ENCODE measurements around the gene PM20D1. TPM values are rescaled to one million over a fixed set of nuclear protein-coding genes. Genes with fewer than 3 reads are reported as not detected.
"Not testable (repeated sequence)": the region's sequence is repeated elsewhere in the genome, so short reads cannot be mapped to it uniquely, and the experiment has no call there.

The PM20D1 gene
- 0.11 TPM in 1 of 2 replicates, not detected in the other for total RNA-seq (2014; rRNA removed; shearing (Covaris generic); ENCODE audit: low replicate concordance)

GRCh38 chr1:205849619-205850355 lies at the start of gene PM20D1:
Gene PM20D1, minus strand, starts transcription at chr1:205850132. Its CDS starts 60 bp downstream, at chr1:205850072.
- Histone ChIP-seq H3K27me3 (ENCODE audit: low read length) (no peaks in the 10 kb centered on the region), H4K20me1 (ENCODE audit: insufficient read depth, low read depth, low read length) (no peaks in the 10 kb centered on the region), H3K9me2 (replicated peaks; ENCODE audit: insufficient read depth, low read length) (no peaks in the 10 kb centered on the region), H3K36me3 (ENCODE audit: insufficient read depth, low read length) (no peaks in the 10 kb centered on the region; the same call in 1 of the 2 replicates), H2AFZ (ENCODE audit: low read length) (peak within 1 kb of the TSS; percentile 68; the same call in 1 of the 2 replicates), H3K4me1 (ENCODE audit: low read length) (peaks cover 12% of the 10 kb centered on the region), H3K9ac (ENCODE audit: low read length) (peak within 1 kb of the TSS; percentile 45; the same call in 1 of the 2 replicates), H3K4me3 (ENCODE audit: low read length) (peak within 1 kb of the TSS; percentile 39; the same call in 1 of the 2 replicates), H3K79me2 (ENCODE audit: low read length) (no peaks in the 10 kb centered on the region), H3K27ac (ENCODE audit: low read length) (no peak within 1 kb of the TSS), H3K4me2 (ENCODE audit: low read depth, low read length, poor library complexity, severe bottlenecking) (peak within 1 kb of the TSS; percentile 55), H3K9me3 (ENCODE audit: low read length) (no peaks in the 10 kb centered on the region)
- peak; percentile 94 for DNase-seq

GRCh38 chr1:205896351-205896750 lies 46.4 kb upstream of the PM20D1 start:
- Histone ChIP-seq H3K36me3 (ENCODE audit: insufficient read depth, low read length) (no peaks in the 10 kb centered on the region), H3K79me2 (ENCODE audit: low read length) (no peaks in the 10 kb centered on the region), H3K9ac (ENCODE audit: low read length) (no peak overlapping the region), H2AFZ (ENCODE audit: low read length) (no peak overlapping the region), H3K9me3 (ENCODE audit: low read length) (no peaks in the 10 kb centered on the region), H3K4me1 (ENCODE audit: low read length) (no peaks in the 10 kb centered on the region), H3K4me3 (ENCODE audit: low read length) (no peak overlapping the region), H4K20me1 (ENCODE audit: insufficient read depth, low read depth, low read length) (no peaks in the 10 kb centered on the region), H3K27me3 (ENCODE audit: low read length) (no peaks in the 10 kb centered on the region), H3K9me2 (replicated peaks; ENCODE audit: insufficient read depth, low read length) (no peaks in the 10 kb centered on the region), H3K27ac (ENCODE audit: low read length) (no peak overlapping the region), H3K4me2 (ENCODE audit: low read depth, low read length, poor library complexity, severe bottlenecking) (no peak overlapping the region)
- no peak for DNase-seq

GRCh38 chr1:205894119-205894518 lies 44.2 kb upstream of the PM20D1 start:
- H3K4me1 ChIP-seq (ENCODE audit: low read length); H2AFZ ChIP-seq (ENCODE audit: low read length); H3K27ac ChIP-seq (ENCODE audit: low read length); H3K36me3 ChIP-seq (ENCODE audit: insufficient read depth, low read length); DNase-seq; H3K9me3 ChIP-seq (ENCODE audit: low read length); H3K4me2 ChIP-seq (ENCODE audit: low read depth, low read length, poor library complexity, severe bottlenecking); H3K9me2 ChIP-seq (replicated peaks; ENCODE audit: insufficient read depth, low read length); H3K4me3 ChIP-seq (ENCODE audit: low read length); H3K79me2 ChIP-seq (ENCODE audit: low read length); H3K27me3 ChIP-seq (ENCODE audit: low read length); H4K20me1 ChIP-seq (ENCODE audit: insufficient read depth, low read depth, low read length); H3K9ac ChIP-seq (ENCODE audit: low read length): not testable (repeated sequence)

- H3K9me3 ChIP-seq (ENCODE audit: low read length); H3K27ac ChIP-seq (ENCODE audit: low read length); H4K20me1 ChIP-seq (ENCODE audit: insufficient read depth, low read depth, low read length); H3K4me3 ChIP-seq (ENCODE audit: low read length); H3K79me2 ChIP-seq (ENCODE audit: low read length); H3K4me2 ChIP-seq (ENCODE audit: low read depth, low read length, poor library complexity, severe bottlenecking); H3K4me1 ChIP-seq (ENCODE audit: low read length); H3K9me2 ChIP-seq (replicated peaks; ENCODE audit: insufficient read depth, low read length); H3K27me3 ChIP-seq (ENCODE audit: low read length); H3K36me3 ChIP-seq (ENCODE audit: insufficient read depth, low read length); H2AFZ ChIP-seq (ENCODE audit: low read length); DNase-seq; H3K9ac ChIP-seq (ENCODE audit: low read length): not testable (repeated sequence)
Measured at GRCh38 chr1:205892175-205892574, 42.2 kb upstream of the PM20D1 start.

GRCh38 chr1:205891481-205891880 lies 41.5 kb upstream of the PM20D1 start:
- H3K27me3 ChIP-seq (ENCODE audit: low read length); H3K4me1 ChIP-seq (ENCODE audit: low read length): not testable (repeated sequence)

GRCh38 chr1:205890631-205891030 lies 40.7 kb upstream of the PM20D1 start:
- not testable (repeated sequence) for H3K4me3 ChIP-seq (ENCODE audit: low read length); H3K9me3 ChIP-seq (ENCODE audit: low read length); H3K4me2 ChIP-seq (ENCODE audit: low read depth, low read length, poor library complexity, severe bottlenecking); H3K4me1 ChIP-seq (ENCODE audit: low read length); H4K20me1 ChIP-seq (ENCODE audit: insufficient read depth, low read depth, low read length); H2AFZ ChIP-seq (ENCODE audit: low read length); DNase-seq; H3K27me3 ChIP-seq (ENCODE audit: low read length); H3K9ac ChIP-seq (ENCODE audit: low read length); H3K9me2 ChIP-seq (replicated peaks; ENCODE audit: insufficient read depth, low read length); H3K36me3 ChIP-seq (ENCODE audit: insufficient read depth, low read length); H3K79me2 ChIP-seq (ENCODE audit: low read length); H3K27ac ChIP-seq (ENCODE audit: low read length)

More at GRCh38 chr1:205891481-205891880, 41.5 kb upstream of the PM20D1 start:
- DNase-seq; H3K9me3 ChIP-seq (ENCODE audit: low read length); H3K9me2 ChIP-seq (replicated peaks; ENCODE audit: insufficient read depth, low read length); H2AFZ ChIP-seq (ENCODE audit: low read length); H3K36me3 ChIP-seq (ENCODE audit: insufficient read depth, low read length); H3K9ac ChIP-seq (ENCODE audit: low read length); H3K4me2 ChIP-seq (ENCODE audit: low read depth, low read length, poor library complexity, severe bottlenecking); H3K27ac ChIP-seq (ENCODE audit: low read length); H4K20me1 ChIP-seq (ENCODE audit: insufficient read depth, low read depth, low read length); H3K4me3 ChIP-seq (ENCODE audit: low read length); H3K79me2 ChIP-seq (ENCODE audit: low read length): not testable (repeated sequence)

GRCh38 chr1:205889706-205890105 lies 39.8 kb upstream of the PM20D1 start:
- not testable (repeated sequence) for H2AFZ ChIP-seq (ENCODE audit: low read length); H4K20me1 ChIP-seq (ENCODE audit: insufficient read depth, low read depth, low read length); H3K36me3 ChIP-seq (ENCODE audit: insufficient read depth, low read length); H3K4me2 ChIP-seq (ENCODE audit: low read depth, low read length, poor library complexity, severe bottlenecking); H3K9ac ChIP-seq (ENCODE audit: low read length); H3K79me2 ChIP-seq (ENCODE audit: low read length); H3K27me3 ChIP-seq (ENCODE audit: low read length); H3K9me2 ChIP-seq (replicated peaks; ENCODE audit: insufficient read depth, low read length); H3K4me3 ChIP-seq (ENCODE audit: low read length); H3K4me1 ChIP-seq (ENCODE audit: low read length); H3K9me3 ChIP-seq (ENCODE audit: low read length); H3K27ac ChIP-seq (ENCODE audit: low read length); DNase-seq

- not testable (repeated sequence) for H3K4me3 ChIP-seq (ENCODE audit: low read length); H3K9ac ChIP-seq (ENCODE audit: low read length); H3K79me2 ChIP-seq (ENCODE audit: low read length); H3K9me3 ChIP-seq (ENCODE audit: low read length); H3K4me2 ChIP-seq (ENCODE audit: low read depth, low read length, poor library complexity, severe bottlenecking); H3K27ac ChIP-seq (ENCODE audit: low read length); DNase-seq; H3K9me2 ChIP-seq (replicated peaks; ENCODE audit: insufficient read depth, low read length); H3K36me3 ChIP-seq (ENCODE audit: insufficient read depth, low read length); H4K20me1 ChIP-seq (ENCODE audit: insufficient read depth, low read depth, low read length); H3K27me3 ChIP-seq (ENCODE audit: low read length); H3K4me1 ChIP-seq (ENCODE audit: low read length); H2AFZ ChIP-seq (ENCODE audit: low read length)
Measured at GRCh38 chr1:205889006-205889405, 39.1 kb upstream of the PM20D1 start.
